IPS-15b (cell line): ENCODE data around the gene ARHGAP15.

Experiments used
- H3K27me3 ChIP-seq: one replicate; pipeline ENCODE4 v1.6.1; 2013; ENCODE audit warnings: low read length; ENCODE audit not compliant: control insufficient read depth, insufficient read depth
- H3K36me3 ChIP-seq: one replicate; pipeline ENCODE4 v1.6.1; 2013; ENCODE audit warnings: low read length; ENCODE audit not compliant: control insufficient read depth, insufficient read depth
- H3K4me1 ChIP-seq: one replicate; pipeline ENCODE4 v1.6.1; 2013; ENCODE audit warnings: mild to moderate bottlenecking, low read length; ENCODE audit not compliant: control insufficient read depth, insufficient read depth
- H3K4me3 ChIP-seq: one replicate; pipeline ENCODE4 v1.5.1; 2013; ENCODE audit warnings: low read depth, low read length
- H3K9ac ChIP-seq: one replicate; pipeline ENCODE4 v1.6.1; 2013; ENCODE audit warnings: low read depth, mild to moderate bottlenecking, low read length
- H3K9me3 ChIP-seq: one replicate; pipeline ENCODE4 v1.6.1; 2013; ENCODE audit warnings: mild to moderate bottlenecking, low read length; ENCODE audit not compliant: control insufficient read depth, insufficient read depth

The ARHGAP15 gene

GRCh38 chr2:143732076-143732475 lies 602.9 kb downstream of the ARHGAP15 start:
- Histone ChIP-seq H3K4me1 (peaks cover 4% of the 10 kb centered on the region), H3K36me3 (no peaks in the 10 kb centered on the region), H3K27me3 (no peaks in the 10 kb centered on the region), H3K4me3 (no peak overlapping the region), H3K9ac (no peak overlapping the region), H3K9me3 (no peaks in the 10 kb centered on the region)

- peaks cover 4% of the 10 kb centered on the region for H3K4me1 ChIP-seq
- H3K9me3 ChIP-seq = no peaks in the 10 kb centered on the region
- H3K9ac ChIP-seq = no peak overlapping the region
- no peaks in the 10 kb centered on the region for H3K27me3 ChIP-seq
- H3K4me3 ChIP-seq = no peak overlapping the region
- H3K36me3 ChIP-seq = no peaks in the 10 kb centered on the region
Measured at GRCh38 chr2:143732871-143733270, 603.7 kb downstream of the ARHGAP15 start.

GRCh38 chr2:143734507-143734906 lies 605.3 kb downstream of the ARHGAP15 start:
- H3K27me3 ChIP-seq = no peaks in the 10 kb centered on the region
- no peak overlapping the region for H3K9ac ChIP-seq
- no peaks in the 10 kb centered on the region for H3K9me3 ChIP-seq
- H3K36me3 ChIP-seq = no peaks in the 10 kb centered on the region
- no peaks in the 10 kb centered on the region for H3K4me1 ChIP-seq
- no peak overlapping the region for H3K4me3 ChIP-seq

GRCh38 chr2:143736904-143737303 lies 607.7 kb downstream of the ARHGAP15 start:
- peaks cover 6% of the 10 kb centered on the region for H3K4me1 ChIP-seq
- no peaks in the 10 kb centered on the region for H3K27me3 ChIP-seq
- no peaks in the 10 kb centered on the region for H3K9me3 ChIP-seq
- no peak overlapping the region for H3K4me3 ChIP-seq
- H3K9ac ChIP-seq = no peak overlapping the region
- no peaks in the 10 kb centered on the region for H3K36me3 ChIP-seq

GRCh38 chr2:143740431-143740830 lies 611.2 kb downstream of the ARHGAP15 start:
- H3K9me3 ChIP-seq = no peaks in the 10 kb centered on the region
- peaks cover 6% of the 10 kb centered on the region for H3K4me1 ChIP-seq
- no peaks in the 10 kb centered on the region for H3K36me3 ChIP-seq
- no peak overlapping the region for H3K4me3 ChIP-seq
- H3K27me3 ChIP-seq = no peaks in the 10 kb centered on the region
- no peak overlapping the region for H3K9ac ChIP-seq

- H3K4me1 ChIP-seq = peaks cover 6% of the 10 kb centered on the region
- H3K36me3 ChIP-seq = no peaks in the 10 kb centered on the region
- H3K9me3 ChIP-seq = no peaks in the 10 kb centered on the region
- H3K27me3 ChIP-seq = no peaks in the 10 kb centered on the region
- H3K4me3 ChIP-seq = no peak overlapping the region
- H3K9ac ChIP-seq = no peak overlapping the region
Measured at GRCh38 chr2:143741205-143741604, 612.0 kb downstream of the ARHGAP15 start.

- no peaks in the 10 kb centered on the region for H3K36me3 ChIP-seq
- no peaks in the 10 kb centered on the region for H3K27me3 ChIP-seq
- H3K9ac ChIP-seq = no peak overlapping the region
- H3K9me3 ChIP-seq = no peaks in the 10 kb centered on the region
- peaks cover 6% of the 10 kb centered on the region for H3K4me1 ChIP-seq
- no peak overlapping the region for H3K4me3 ChIP-seq
Measured at GRCh38 chr2:143742581-143742980, 613.4 kb downstream of the ARHGAP15 start.

- Histone ChIP-seq H3K9ac (no peak overlapping the region), H3K9me3 (no peaks in the 10 kb centered on the region), H3K36me3 (no peaks in the 10 kb centered on the region), H3K27me3 (no peaks in the 10 kb centered on the region), H3K4me3 (no peak overlapping the region), H3K4me1 (peaks cover 6% of the 10 kb centered on the region)
Measured at GRCh38 chr2:143744114-143744513, 614.9 kb downstream of the ARHGAP15 start.

GRCh38 chr2:143745060-143745459 lies 615.8 kb downstream of the ARHGAP15 start:
- Histone ChIP-seq H3K27me3 (no peaks in the 10 kb centered on the region), H3K4me3 (no peak overlapping the region), H3K4me1 (peaks cover 6% of the 10 kb centered on the region), H3K9ac (no peak overlapping the region), H3K36me3 (no peaks in the 10 kb centered on the region), H3K9me3 (no peaks in the 10 kb centered on the region)

GRCh38 chr2:143754742-143755141 lies 625.5 kb downstream of the ARHGAP15 start:
- Histone ChIP-seq H3K36me3 (no peaks in the 10 kb centered on the region), H3K9me3 (no peaks in the 10 kb centered on the region), H3K9ac (no peak overlapping the region), H3K4me3 (no peak overlapping the region), H3K27me3 (no peaks in the 10 kb centered on the region), H3K4me1 (peaks cover 2% of the 10 kb centered on the region)

GRCh38 chr2:143758629-143759330 lies 629.6 kb downstream of the ARHGAP15 start:
- no peaks in the 10 kb centered on the region for H3K27me3 ChIP-seq
- H3K36me3 ChIP-seq = no peaks in the 10 kb centered on the region
- peaks cover 31% of the 10 kb centered on the region for H3K4me1 ChIP-seq
- no peak overlapping the region for H3K9ac ChIP-seq
- H3K4me3 ChIP-seq = no peak overlapping the region
- H3K9me3 ChIP-seq = no peaks in the 10 kb centered on the region

GRCh38 chr2:143759455-143759854 lies 630.2 kb downstream of the ARHGAP15 start:
- Histone ChIP-seq H3K4me1 (peaks cover 34% of the 10 kb centered on the region), H3K27me3 (no peaks in the 10 kb centered on the region)

More at GRCh38 chr2:143759455-143759854, 630.2 kb downstream of the ARHGAP15 start:
- Histone ChIP-seq H3K4me3 (no peak overlapping the region), H3K9me3 (no peaks in the 10 kb centered on the region), H3K9ac (no peak overlapping the region), H3K36me3 (no peaks in the 10 kb centered on the region)
